HG03378 (cell line): ENCODE measurements around the gene ACTBL2.
"Not testable (repeated sequence)": the region's sequence is repeated elsewhere in the genome, so short reads cannot be mapped to it uniquely, and the experiment has no call there.

ENCODE experiments used
- ATAC-seq: cut with Tn5 transposase; IDR thresholded peaks from one replicate; pipeline ENCODE4 v1.9.1; 2021; ENCODE audit warnings: mild to moderate bottlenecking, moderate library complexity; ENCODE audit not compliant: unreplicated experiment

ACTBL2 gene

DNA sequence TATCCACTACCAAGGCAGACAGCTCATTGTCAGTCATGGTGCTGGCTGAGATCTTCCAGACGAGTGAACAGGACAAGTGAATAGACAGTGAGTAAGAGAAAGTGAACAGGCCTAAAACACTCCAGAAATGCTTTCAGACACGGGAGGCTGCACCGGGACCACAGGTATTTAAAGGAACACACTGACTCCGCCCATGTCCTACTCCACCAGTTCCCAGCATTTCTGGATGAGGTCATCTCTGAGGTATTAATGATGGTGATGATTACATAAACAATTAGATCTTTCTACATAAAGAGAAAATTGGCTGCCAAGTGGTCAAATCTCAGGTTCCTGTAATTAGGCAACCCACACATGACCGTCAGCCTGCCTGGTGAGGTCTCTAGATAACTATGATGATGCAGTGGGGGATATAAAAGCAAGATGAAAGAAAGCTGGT lies at the start of gene ACTBL2:
Gene ACTBL2 (minus strand): TSS at position 141 of the 436 bp plus-strand sequence. CDS start 104 bp downstream, at position 37.
- ATAC-seq: no peak

- no peak for ATAC-seq
Measured at GRCh38 chr5:57531333-57531732, 48.7 kb upstream of the ACTBL2 start.

GRCh38 chr5:57529864-57530263 lies 47.3 kb upstream of the ACTBL2 start:
- ATAC-seq: peak; percentile 72

DNA sequence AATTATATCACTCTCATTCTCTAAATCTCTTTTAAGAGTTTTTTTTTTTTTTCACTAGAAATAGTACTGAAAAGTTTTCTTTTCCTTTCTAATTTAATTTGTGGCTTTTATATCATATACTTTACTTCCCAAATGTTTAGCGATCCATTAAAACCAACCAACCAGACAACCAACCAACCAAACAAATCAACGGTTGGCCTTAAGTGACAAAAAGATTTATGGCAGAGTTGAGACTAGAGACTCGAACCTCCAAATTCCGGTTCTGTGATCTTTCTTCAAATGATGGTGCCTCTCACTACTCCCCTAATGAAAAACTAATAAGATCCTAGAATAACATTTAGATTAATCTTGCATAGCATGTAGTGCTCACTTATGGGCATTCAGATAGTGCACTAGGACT lies 45.3 kb upstream of the ACTBL2 start:
- ATAC-seq: no peak

DNA sequence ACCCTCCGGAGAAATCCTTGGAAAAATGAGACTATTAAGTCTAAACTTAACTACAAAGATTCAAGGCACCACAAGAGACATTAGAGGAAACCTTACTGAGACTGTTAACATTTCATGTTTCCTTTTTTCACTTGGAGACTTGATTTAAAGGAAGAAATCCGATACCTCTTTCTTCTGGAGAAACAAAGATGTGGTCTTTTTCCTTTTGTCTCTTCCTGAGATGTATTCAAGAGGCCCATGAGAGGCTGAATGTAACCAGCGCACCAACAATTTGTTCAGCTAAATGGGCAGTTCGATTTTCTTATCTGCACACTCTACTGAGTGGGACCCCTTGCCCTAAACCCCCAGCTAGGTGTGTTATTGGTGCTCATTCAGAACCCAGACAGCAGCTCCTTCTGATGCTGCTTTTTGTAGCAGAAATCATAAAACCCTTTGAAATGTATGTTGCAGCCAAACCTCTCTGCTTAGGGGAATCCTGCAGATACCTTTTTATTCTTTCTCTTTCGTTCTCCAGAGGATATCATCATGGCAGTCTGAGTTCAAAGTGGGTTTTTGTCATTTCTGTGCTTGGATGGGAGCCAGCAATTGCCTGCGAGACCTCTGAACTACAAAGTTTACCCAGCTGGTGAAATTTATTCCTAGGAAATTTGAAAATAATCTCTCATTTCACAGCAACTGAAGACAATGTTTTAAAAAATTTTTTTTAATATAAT lies 41.9 kb upstream of the ACTBL2 start:
- ATAC-seq: no peak

DNA sequence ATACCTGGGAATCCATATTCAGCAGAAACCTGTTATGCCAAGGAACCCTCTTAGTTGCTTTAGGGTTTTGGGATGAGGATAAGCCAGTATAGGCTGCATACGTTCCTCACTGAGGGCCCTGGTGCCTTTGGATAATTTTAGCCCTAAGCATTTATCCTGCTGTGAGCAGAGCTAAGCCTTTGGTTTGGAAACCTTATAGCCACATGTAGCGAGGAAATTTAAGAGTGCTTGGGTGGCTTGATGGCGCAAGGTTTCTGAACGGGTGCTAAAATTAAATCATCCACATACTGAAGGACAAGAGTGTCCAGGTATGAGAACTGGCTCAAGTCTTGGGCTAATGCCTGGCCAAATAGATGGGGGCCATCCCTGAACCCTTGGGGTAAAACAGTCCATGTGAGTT lies 39.9 kb upstream of the ACTBL2 start:
- ATAC-seq: not testable (repeated sequence)

GRCh38 chr5:57518415-57518814 lies 35.8 kb upstream of the ACTBL2 start:
- not testable (repeated sequence) for ATAC-seq

DNA sequence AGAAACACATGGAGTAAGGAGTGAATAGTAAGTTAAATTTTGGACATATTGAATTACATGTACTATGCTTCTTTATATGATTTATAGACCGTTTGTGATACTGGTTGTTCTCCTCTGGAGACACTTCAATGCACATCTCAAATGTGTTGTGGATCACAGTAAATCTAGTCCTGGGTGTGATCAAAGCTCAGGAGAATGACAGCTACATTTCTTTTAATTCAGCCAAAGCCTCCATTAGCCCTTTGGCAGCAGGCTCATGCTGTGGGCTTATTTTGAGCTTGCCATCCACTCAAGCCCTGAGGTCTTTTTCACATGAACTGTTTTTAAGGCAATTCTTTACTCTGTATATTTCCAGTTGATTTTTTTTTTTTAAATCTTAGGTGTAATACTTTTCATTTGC lies 34.6 kb upstream of the ACTBL2 start:
- ATAC-seq: no peak

- peak; percentile 70 for ATAC-seq
Measured at GRCh38 chr5:57513785-57514184, 31.2 kb upstream of the ACTBL2 start.

DNA sequence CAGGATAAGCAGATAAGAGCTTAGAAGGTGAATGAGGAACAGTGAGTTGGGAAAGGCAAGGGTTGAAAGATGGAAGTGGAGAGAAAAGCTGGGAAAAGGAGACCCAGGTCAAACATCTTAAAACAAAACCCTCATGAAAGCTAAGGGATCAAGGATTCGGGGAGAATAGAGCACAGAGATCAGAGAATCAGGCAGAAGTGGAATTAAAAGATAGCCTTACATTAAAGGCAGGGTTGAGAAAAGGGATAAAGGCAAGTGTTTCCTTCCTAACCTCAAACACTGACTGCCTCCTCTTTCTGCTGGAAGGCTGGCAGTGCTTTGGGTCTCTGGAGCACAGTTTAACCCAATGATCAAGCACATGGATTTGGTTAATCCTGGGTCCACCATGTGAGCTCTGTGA lies 28.7 kb upstream of the ACTBL2 start:
- ATAC-seq: no peak

DNA sequence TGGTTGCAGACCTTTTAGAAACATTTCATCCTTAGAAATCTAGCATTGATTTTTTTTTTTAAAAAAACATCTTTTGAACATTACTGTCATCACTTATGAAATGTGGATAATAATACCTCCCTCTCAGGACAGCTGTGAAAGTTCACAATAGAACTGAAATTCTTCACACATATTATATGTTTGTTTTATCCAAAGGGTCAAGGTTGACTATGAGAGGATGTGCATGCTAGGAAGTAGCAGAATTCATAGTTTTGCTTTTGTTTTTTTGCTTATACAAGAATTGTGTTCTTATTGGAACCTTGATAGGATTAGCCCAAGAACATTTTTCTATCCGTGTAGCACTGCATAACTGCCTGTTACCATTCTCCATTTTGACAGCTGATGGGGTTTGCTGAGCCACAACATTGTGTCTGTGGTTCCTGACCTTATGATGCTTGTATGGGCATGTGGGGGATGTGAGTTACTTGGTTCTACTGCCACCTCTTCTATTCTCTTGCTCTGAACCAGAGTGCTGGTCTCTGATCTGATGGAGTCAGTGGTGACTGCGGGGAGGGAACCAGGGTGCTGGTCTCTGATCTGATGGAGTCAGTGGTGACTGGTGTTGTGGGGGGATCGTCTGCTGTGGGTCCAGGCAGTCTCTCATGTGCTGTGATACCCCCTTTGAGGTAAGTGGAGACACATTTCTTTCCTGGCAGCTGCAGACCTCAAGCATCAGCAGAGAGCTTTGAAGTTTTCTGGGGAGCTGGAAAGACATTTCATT lies 27.1 kb upstream of the ACTBL2 start:
- no peak for ATAC-seq

DNA sequence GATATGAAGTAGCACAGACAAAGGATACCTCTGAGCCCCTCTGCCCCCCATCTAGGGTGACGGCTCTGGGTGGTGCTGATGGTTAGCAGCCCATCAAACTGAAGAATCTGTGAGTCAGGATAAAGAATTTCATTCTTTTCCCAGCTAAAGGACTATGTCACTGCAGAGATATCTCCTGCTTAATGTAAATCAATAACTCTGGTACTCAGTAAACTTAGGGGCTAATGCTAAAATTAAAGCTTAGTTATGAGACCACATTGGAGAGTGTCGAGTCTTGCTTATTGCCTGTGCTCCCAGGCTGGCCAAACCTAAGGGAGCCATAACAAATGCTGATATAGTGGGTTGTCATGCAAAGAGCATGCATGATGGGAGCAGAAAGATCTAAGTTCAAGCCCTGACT lies 25.6 kb upstream of the ACTBL2 start:
- no peak for ATAC-seq

DNA sequence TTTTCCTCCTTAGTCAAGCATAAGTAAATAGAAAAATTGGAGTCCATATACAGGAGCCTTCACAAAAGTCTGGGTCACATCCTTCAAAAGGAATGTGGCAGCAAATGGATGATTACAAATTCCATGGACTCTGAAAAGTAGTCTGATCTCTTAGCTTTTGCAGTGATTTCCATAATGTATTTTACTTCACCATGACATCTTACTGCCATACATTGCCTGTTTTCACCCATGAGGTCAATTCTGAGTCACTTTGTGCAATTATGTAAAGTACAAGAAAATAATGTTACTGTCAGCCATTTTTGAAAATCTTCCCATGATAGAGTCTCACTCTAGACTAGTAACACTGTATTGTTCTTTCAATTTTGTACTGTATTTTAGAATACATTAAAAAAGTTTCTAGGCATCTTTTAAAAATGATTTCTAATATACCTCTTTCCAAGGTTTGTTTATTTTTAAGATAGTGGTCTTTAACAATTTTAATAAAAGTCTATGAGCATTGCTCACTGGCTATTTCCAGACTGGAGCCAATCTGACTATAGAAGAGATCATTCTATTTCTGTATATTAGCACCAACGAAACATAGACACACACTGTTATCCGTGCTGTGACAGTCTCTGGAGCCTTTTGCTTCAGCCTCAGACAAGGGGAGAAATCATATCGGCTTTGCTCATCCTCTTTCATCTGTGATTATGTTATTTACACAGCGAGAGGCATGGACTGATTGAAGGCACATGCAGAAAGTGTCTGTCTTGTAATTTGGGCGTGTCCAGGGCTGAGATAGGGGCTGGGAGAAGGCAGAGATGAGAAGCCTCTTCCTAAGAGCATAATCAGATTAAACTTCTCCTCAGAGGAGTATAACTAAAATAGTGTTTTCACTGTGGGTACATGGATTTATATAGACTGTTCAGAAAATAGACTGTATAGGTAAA lies 22.9 kb upstream of the ACTBL2 start:
- ATAC-seq: no peak

DNA sequence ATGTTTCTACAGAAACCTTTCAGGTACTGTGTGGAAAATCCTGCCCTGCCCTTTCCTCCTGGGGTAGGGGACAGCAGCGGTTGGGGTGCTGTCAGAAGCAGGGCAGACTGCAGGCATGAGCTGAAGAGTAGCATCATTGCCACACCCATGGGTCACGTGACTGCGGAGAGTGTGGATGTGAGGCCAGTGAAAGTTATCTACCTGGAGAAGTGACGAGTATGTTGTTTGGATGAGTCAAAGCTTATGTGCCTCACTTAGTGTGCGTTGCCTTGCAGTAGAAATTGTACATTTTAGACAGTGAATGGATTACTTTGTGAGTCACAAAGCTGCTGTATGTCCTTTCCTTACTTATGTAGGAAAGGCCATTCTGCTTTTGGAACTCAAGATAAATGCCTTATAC lies 21.7 kb upstream of the ACTBL2 start:
- ATAC-seq: no peak

DNA sequence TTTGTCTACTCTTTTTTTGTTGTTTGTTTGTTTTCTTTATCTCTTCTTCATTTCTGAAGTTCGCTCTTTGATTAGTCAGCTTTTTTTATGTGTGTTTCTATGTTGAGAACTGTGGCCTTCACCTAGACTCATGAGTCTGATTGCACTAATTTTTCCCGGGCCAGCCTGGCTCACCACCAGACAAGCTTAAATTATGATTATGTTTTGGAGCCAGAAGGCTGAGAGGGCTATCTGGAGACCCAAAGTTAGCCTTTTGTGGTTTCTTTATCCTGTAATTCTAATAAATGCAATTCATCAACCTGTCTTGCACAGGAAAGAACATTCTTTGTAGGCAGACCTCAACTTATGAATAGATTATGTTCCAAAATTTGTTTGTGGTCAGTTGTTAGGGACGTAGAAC lies 20.8 kb upstream of the ACTBL2 start:
- ATAC-seq: no peak

- no peak for ATAC-seq
Measured at GRCh38 chr5:57501414-57502201, 19.0 kb upstream of the ACTBL2 start.

GRCh38 chr5:57499262-57500050 lies 16.8 kb upstream of the ACTBL2 start:
- ATAC-seq: peak; percentile 85

DNA sequence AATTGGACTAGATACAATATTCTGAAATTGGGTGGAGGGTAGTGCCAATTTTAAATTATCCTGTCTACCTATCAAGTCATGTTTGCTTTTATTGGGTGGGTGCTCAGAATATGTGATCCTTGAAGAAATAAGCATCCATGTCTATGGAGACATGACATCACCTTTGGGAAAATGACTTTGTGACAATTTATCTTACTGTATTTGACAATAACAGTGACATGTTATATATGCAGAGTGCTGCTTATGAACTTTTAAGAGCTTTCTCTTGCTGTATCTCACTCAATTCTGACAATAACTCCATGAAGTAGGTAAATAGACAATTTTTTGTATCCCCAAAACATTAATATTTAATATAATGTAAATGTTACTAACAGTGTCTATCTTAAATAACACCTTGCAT lies 15.1 kb upstream of the ACTBL2 start:
- ATAC-seq: no peak

GRCh38 chr5:57495285-57496086 lies 12.9 kb upstream of the ACTBL2 start:
- no peak for ATAC-seq
